SK-N-SH (cell line): Measurements from ENCODE around the gene UBE2G1.

Experiments used
- CTCF ChIP-seq: fragments of 200-600 bp; sonication (generic); IDR thresholded peaks from 2 replicates; pipeline ENCODE4 v1.6.1; 2017; ENCODE audit warnings: antibody characterized with exemption, mild to moderate bottlenecking, moderate library complexity
- EZH2phosphoT487 ChIP-seq: fragments of 200-600 bp; sonication (generic); IDR thresholded peaks from 2 replicates; pipeline ENCODE4 v1.6.1; 2017; ENCODE audit warnings: low read depth, mixed run types, mild to moderate bottlenecking, antibody characterized with exemption, moderate library complexity, borderline replicate concordance
- FOXJ3 ChIP-seq: sonication (generic); formaldehyde crosslinking; IDR thresholded peaks from 2 replicates; pipeline ENCODE4 v1.5.1; 2020; ENCODE audit warnings: mild to moderate bottlenecking, missing genetic modification reagents
- GABPA ChIP-seq: IDR thresholded peaks from 2 replicates; pipeline ENCODE4 v1.4.0; 2012; ENCODE audit warnings: low read depth, mild to moderate bottlenecking
- GATA2 ChIP-seq: sonication (generic); formaldehyde crosslinking; IDR thresholded peaks from 2 replicates; pipeline ENCODE4 v1.5.0; 2020; ENCODE audit warnings: mild to moderate bottlenecking, missing genetic modification reagents
- MAX ChIP-seq: IDR thresholded peaks from 2 replicates; pipeline ENCODE4 v1.4.0; 2012; ENCODE audit warnings: low read depth
- MXI1 ChIP-seq: IDR thresholded peaks from 2 replicates; pipeline ENCODE4 v1.6.1; 2012; ENCODE audit warnings: mild to moderate bottlenecking, low read depth, low read length, improper control_type of control experiment
- NFIC ChIP-seq: IDR thresholded peaks from 2 replicates; pipeline ENCODE4 v1.4.0; 2012; ENCODE audit warnings: borderline replicate concordance
- POLR2AphosphoS5 ChIP-seq: IDR thresholded peaks from 2 replicates; pipeline ENCODE4 v1.6.1; 2012; ENCODE audit warnings: low read depth, low read length
- TAF1 ChIP-seq: IDR thresholded peaks from 2 replicates; pipeline ENCODE4 v1.6.1; 2012; ENCODE audit warnings: low read depth, mild to moderate bottlenecking, low read length, moderate library complexity, borderline replicate concordance
- YY1 ChIP-seq: IDR thresholded peaks from 2 replicates; pipeline ENCODE4 v1.4.0; 2012; ENCODE audit warnings: low read depth, mild to moderate bottlenecking

GRCh38 chr17:4276514-4276913 lies 90.0 kb downstream of the UBE2G1 start:
- TF ChIP-seq GABPA (no peak), CTCF (no peak), POLR2AphosphoS5 (no peak), NFIC (no peak), MXI1 (no peak), EZH2phosphoT487 (no peak), GATA2 (no peak), YY1 (no peak), FOXJ3 (CRISPR knock-in tag) (no peak), TAF1 (no peak), MAX (no peak)
